ENCODE results near the gene TMEM212.

Gene TMEM212

GRCh38 chr3:171860830-171861535, 17.8 kb downstream of the TMEM212 start:
- peak; percentile 53 for DNase-seq

GRCh38 chr3:171862392-171862791, 19.2 kb downstream of the TMEM212 start:
- no peak for DNase-seq

GRCh38 chr3:171862993-171863521, 19.9 kb downstream of the TMEM212 start:
- peak; percentile 83 for DNase-seq

- DNase-seq: no peak
Observed at GRCh38 chr3:171863920-171864319, 20.8 kb downstream of the TMEM212 start.

GRCh38 chr3:171865191-171865865, 22.2 kb downstream of the TMEM212 start:
- no peak for DNase-seq

GRCh38 chr3:171867981-171868380, 24.8 kb downstream of the TMEM212 start:
- DNase-seq: no peak

- DNase-seq: peak; percentile 44
Observed at GRCh38 chr3:171871392-171872274, 28.5 kb downstream of the TMEM212 start.

GRCh38 chr3:171873580-171873979, 30.4 kb downstream of the TMEM212 start:
- peak; percentile 75 for DNase-seq

- peak; percentile 99 for DNase-seq
Observed at GRCh38 chr3:171874251-171874681, 31.1 kb downstream of the TMEM212 start.

- DNase-seq: peak; percentile 52
Observed at GRCh38 chr3:171874879-171875278, 31.7 kb downstream of the TMEM212 start.

- DNase-seq: peak; percentile 84
Observed at GRCh38 chr3:171875923-171876412, 32.8 kb downstream of the TMEM212 start.

- DNase-seq: peak; percentile 95
Observed at GRCh38 chr3:171876680-171877147, 33.6 kb downstream of the TMEM212 start.

GRCh38 chr3:171878461-171879225, 35.5 kb downstream of the TMEM212 start:
- peak; percentile 42 for DNase-seq

- no peak for DNase-seq
Observed at GRCh38 chr3:171879472-171879871, 36.3 kb downstream of the TMEM212 start.

- no peak for DNase-seq
Observed at GRCh38 chr3:171880101-171880870, 37.1 kb downstream of the TMEM212 start.

- DNase-seq: no peak
Observed at GRCh38 chr3:171881251-171881650, 38.1 kb downstream of the TMEM212 start.

GRCh38 chr3:171883257-171883892, 40.2 kb downstream of the TMEM212 start:
- no peak for DNase-seq

GRCh38 chr3:171883893-171884279, 40.7 kb downstream of the TMEM212 start:
- no peak for DNase-seq

GRCh38 chr3:171888466-171888865, 45.3 kb downstream of the TMEM212 start:
- peak; percentile 66 for DNase-seq

- no peak for DNase-seq
Observed at GRCh38 chr3:171890398-171890797, 47.2 kb downstream of the TMEM212 start.

Measured in fibroblast of skin of back (primary cell).